HepG2 (cell line): ENCODE measurements around the gene OTC. TPM values are rescaled to one million over a fixed set of nuclear protein-coding genes. Genes with fewer than 3 reads are reported as not detected.

Source experiments
- AKAP8 ChIP-seq: sonication (generic); formaldehyde crosslinking; IDR thresholded peaks from 2 replicates; pipeline ENCODE4 v1.5.1; 2020; ENCODE audit warnings: mild to moderate bottlenecking, missing genetic modification reagents
- ATF2 ChIP-seq: sonication (generic); formaldehyde crosslinking; IDR thresholded peaks from 2 replicates; pipeline ENCODE4 v1.4.0; 2020; ENCODE audit warnings: missing genetic modification reagents
- CHD2 ChIP-seq: IDR thresholded peaks from 2 replicates; pipeline ENCODE4 v1.6.1; 2011; ENCODE audit warnings: low read depth, low read length, improper control_type of control experiment
- CREB3 ChIP-seq: sonication (generic); formaldehyde crosslinking; IDR thresholded peaks from 2 replicates; pipeline ENCODE4 v1.5.0; 2020; ENCODE audit warnings: missing genetic modification reagents
- CREBL2 ChIP-seq: sonication (generic); formaldehyde crosslinking; IDR thresholded peaks from 2 replicates; pipeline ENCODE4 v1.8.1; 2023; ENCODE audit warnings: missing genetic modification reagents, mild to moderate bottlenecking, borderline replicate concordance
- KAT2B ChIP-seq: fragments of 150-350 bp; IDR thresholded peaks from 2 replicates; pipeline ENCODE4 v1.6.1; 2014; ENCODE audit warnings: low read depth, low read length, borderline replicate concordance
- KAT8 ChIP-seq: IDR thresholded peaks from 2 replicates; pipeline ENCODE4 v1.6.1; 2016; ENCODE audit warnings: missing genetic modification reagents, missing compliant biosample characterization
- MED1 ChIP-seq: sonication (generic); formaldehyde crosslinking; IDR thresholded peaks from 2 replicates; pipeline ENCODE4 v1.4.0; 2020; ENCODE audit warnings: missing genetic modification reagents
- MEIS2 ChIP-seq: sonication (generic); formaldehyde crosslinking; IDR thresholded peaks from 2 replicates; pipeline ENCODE4 v1.9.0; 2021; ENCODE audit warnings: mild to moderate bottlenecking, missing genetic modification reagents
- SP140L ChIP-seq: sonication (generic); formaldehyde crosslinking; IDR thresholded peaks from 2 replicates; pipeline ENCODE4 v1.4.0; 2020; ENCODE audit warnings: missing genetic modification reagents, borderline replicate concordance
- SP5 ChIP-seq: IDR thresholded peaks from 2 replicates; pipeline ENCODE4 v1.6.1; 2016; ENCODE audit warnings: low read depth, borderline replicate concordance
- TFDP2 ChIP-seq: sonication (generic); formaldehyde crosslinking; IDR thresholded peaks from 2 replicates; pipeline ENCODE4 v1.4.0; 2020; ENCODE audit warnings: missing genetic modification reagents
- XBP1 ChIP-seq: sonication (generic); formaldehyde crosslinking; IDR thresholded peaks from 2 replicates; pipeline ENCODE4 v1.5.0; 2020; ENCODE audit warnings: missing genetic modification reagents
- ZNF317 ChIP-seq: sonication (generic); formaldehyde crosslinking; IDR thresholded peaks from 2 replicates; pipeline ENCODE4 v1.5.0; 2020; ENCODE audit warnings: mild to moderate bottlenecking, missing genetic modification reagents
- ZNF350 ChIP-seq: sonication (generic); formaldehyde crosslinking; IDR thresholded peaks from 2 replicates; pipeline ENCODE4 v1.4.0; 2020; ENCODE audit warnings: mild to moderate bottlenecking, low read depth, missing genetic modification reagents, borderline replicate concordance
- ZNF431 ChIP-seq: sonication (generic); formaldehyde crosslinking; IDR thresholded peaks from 2 replicates; pipeline ENCODE4 v1.9.0; 2022; ENCODE audit warnings: missing genetic modification reagents, low read depth, mild to moderate bottlenecking, borderline replicate concordance
- ZNF558 ChIP-seq: sonication (generic); formaldehyde crosslinking; IDR thresholded peaks from 2 replicates; pipeline ENCODE4 v1.9.0; 2022; ENCODE audit warnings: mild to moderate bottlenecking, missing genetic modification reagents, borderline replicate concordance
- ZNF580 ChIP-seq: IDR thresholded peaks from 2 replicates; pipeline ENCODE4 v1.6.1; 2016; ENCODE audit warnings: low read depth, borderline replicate concordance
- ZNF740 ChIP-seq: sonication (generic); formaldehyde crosslinking; IDR thresholded peaks from 2 replicates; pipeline ENCODE4 v1.4.0; 2020; ENCODE audit warnings: missing genetic modification reagents
- ZNF850 ChIP-seq: sonication (generic); formaldehyde crosslinking; conservative IDR thresholded peaks from 2 replicates; pipeline ENCODE4 v1.9.0; 2021; ENCODE audit warnings: mild to moderate bottlenecking, missing genetic modification reagents
- ZSCAN30 ChIP-seq: sonication (generic); formaldehyde crosslinking; IDR thresholded peaks from 2 replicates; pipeline ENCODE4 v1.5.0; 2020; ENCODE audit warnings: mild to moderate bottlenecking, missing genetic modification reagents
- polyA plus RNA-seq, 8 experiments: library from polyadenylated mRNA; depleted of rRNA in 3 of 8; stranded (reverse) in 7 of 8; unstranded in 1 of 8; fragments of >200 nt; fragmentation: Illumina TruSeq in 4 of 8; extraction: Trizol in 4 of 8; gene quantifications; 2 replicates each; pipeline versions ENCODE4 v1.2.1 to v1.2.3, GENCODE V29; 2011 to 2016; ENCODE audit warnings: low read depth in 4 of 8, missing spikeins in 1 of 8, mixed read lengths in 1 of 8; ENCODE audit not compliant: insufficient read depth in 1 of 8
- total RNA-seq, 5 experiments: library from RNA; depleted of rRNA; stranded (reverse); fragments of >200 nt; fragmentation: Illumina TruSeq; extraction: Trizol; gene quantifications; 2 replicates each; pipeline ENCODE4 v1.2.3, GENCODE V29; 2016; ENCODE audit warnings: low read depth in 1 of 5

The OTC gene
- total and polyA plus RNA-seq, 2 of the 13 experiments (the other 11 are each of a cell fraction or from before 2014, with no cell fraction given), result 0.04 to 1.8 TPM

- no peak for TF ChIP-seq ZSCAN30
- TF ChIP-seq SP5 (CRISPR knock-in tag), result peak; percentile 69
- no peak for TF ChIP-seq MEIS2 (CRISPR knock-in tag)
- TF ChIP-seq XBP1 (CRISPR knock-in tag), result no peak
- TF ChIP-seq ZNF740, result peak; percentile 86; the same call in 1 of the 2 replicates
- no peak for TF ChIP-seq ZNF580 (CRISPR knock-in tag)
- TF ChIP-seq SP140L (CRISPR knock-in tag), result no peak
- TF ChIP-seq ZNF350 (CRISPR knock-in tag), result peak; percentile 59; the same call in 1 of the 2 replicates
- TF ChIP-seq AKAP8, result no peak
- peak; percentile 47 for TF ChIP-seq TFDP2 (CRISPR knock-in tag)
- no peak for TF ChIP-seq CREBL2 (CRISPR knock-in tag)
- no peak for TF ChIP-seq CREB3 (CRISPR knock-in tag)
- no peak for TF ChIP-seq ZNF558 (CRISPR knock-in tag)
- peak; percentile 56; the same call in 1 of the 2 replicates for TF ChIP-seq ZNF431
- TF ChIP-seq CHD2, result no peak
- TF ChIP-seq KAT2B, result no peak
- peak; percentile 80 for TF ChIP-seq KAT8
- peak; percentile 23; the same call in 1 of the 2 replicates for TF ChIP-seq ATF2 (CRISPR knock-in tag)
- no peak for TF ChIP-seq ZNF850 (CRISPR knock-in tag)
- peak; percentile 52 for TF ChIP-seq MED1 (CRISPR knock-in tag)
- 0 out of 2 replicates have a peak, but pooled peaks have one; percentile 35 for TF ChIP-seq ZNF317 (CRISPR knock-in tag)
These were observed 25.2 kb upstream of the OTC start, which contains the start of gene RPGR (continued) for GRCh38 chrX:38327007-38327774.
